Hematopoietic multipotent progenitor cell treated with erythropoietin and hydrocortisone succinate and interleukin-3 and kit ligand, for 17 days (in vitro differentiated cells): Measurements from ENCODE around the gene SOHLH1.

ENCODE experiments used
- DNase-seq: peaks from one replicate; pipeline ENCODE4 v3.0.0-alpha.2; 2015; ENCODE audit warnings: low spot score

The SOHLH1 gene

GRCh38 chr9:135701959-135702721, 2.9 kb upstream of the SOHLH1 start, which contains the start of gene KCNT1:
Gene KCNT1 (plus strand): TSS chr9:135702185. CDS start chr9:135702259, 74 bp downstream.
- peak; percentile 25 for DNase-seq

DNA sequence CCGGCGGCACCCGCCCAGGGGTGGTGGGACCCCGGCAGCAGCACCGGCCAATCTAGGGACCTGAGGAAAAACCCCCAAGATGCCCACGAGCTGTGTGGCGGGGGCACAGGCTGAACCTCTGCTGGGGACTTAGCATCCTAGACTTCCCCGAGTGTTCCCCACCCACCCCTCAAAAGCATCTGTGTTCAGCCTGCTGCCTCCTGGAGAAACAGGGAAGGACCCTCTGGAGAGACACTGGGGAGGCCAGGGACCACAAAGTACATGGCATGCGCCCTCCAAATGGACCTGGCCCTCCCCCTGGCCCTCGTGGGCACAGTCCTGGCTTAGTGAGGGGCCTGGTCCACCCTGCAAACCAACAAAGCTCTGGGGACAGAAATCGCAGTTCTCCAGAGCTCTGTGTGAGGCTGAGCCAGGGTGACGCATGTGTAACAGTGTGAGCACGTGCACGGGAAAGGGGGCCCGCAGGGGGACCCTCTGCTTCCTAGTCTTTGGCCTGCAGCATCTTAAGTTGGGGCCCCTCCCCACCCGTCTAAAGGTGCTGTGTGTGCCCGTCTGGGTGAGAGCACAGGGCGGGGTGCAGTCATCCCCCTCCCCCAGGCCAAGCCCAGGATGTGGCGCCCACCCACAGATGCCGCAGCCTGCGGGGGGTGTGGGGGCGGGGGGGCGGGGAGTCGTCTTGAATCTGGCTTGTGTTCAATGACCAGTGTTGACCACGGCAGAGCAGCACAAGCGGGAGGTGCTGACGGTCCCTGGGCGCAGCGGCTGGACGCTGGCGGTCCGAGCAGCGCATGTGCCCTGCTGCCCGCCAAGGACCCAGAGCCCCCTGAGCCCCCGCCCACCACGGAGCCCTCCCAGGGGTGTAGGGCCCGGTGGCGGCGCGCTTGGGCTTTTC, 2.0 kb upstream of the SOHLH1 start:
- DNase-seq = no peak

GRCh38 chr9:135700525-135700924, 1.2 kb upstream of the SOHLH1 start:
- DNase-seq = no peak

DNA sequence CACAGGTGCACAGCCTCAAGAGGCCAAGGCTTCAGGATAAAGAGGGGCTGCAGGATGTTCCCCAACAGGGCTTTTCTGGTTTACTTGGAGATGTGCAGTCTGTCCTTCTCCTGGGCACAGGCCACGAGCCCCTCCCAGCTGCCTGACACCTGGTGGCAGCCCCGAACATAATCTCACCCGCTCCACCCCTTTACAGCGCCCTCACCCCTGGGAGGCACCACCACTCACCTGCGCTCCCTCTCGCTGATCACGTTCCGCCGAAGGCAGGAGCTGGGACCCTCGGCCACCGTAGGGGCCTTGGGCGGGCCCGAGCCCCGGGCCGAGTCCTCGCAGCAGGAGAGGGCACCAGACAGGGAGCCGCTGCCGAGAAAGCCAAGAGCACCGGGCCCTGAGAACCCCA, 514 bp downstream of the SOHLH1 start:
- DNase-seq = no peak

GRCh38 chr9:135698236-135698635, 1.0 kb downstream of the SOHLH1 start:
- DNase-seq = no peak

- DNase-seq = no peak
These were observed 2.1 kb downstream of the SOHLH1 start for GRCh38 chr9:135697226-135697625.

GRCh38 chr9:135696446-135696845, 2.8 kb downstream of the SOHLH1 start:
- DNase-seq = no peak

DNA sequence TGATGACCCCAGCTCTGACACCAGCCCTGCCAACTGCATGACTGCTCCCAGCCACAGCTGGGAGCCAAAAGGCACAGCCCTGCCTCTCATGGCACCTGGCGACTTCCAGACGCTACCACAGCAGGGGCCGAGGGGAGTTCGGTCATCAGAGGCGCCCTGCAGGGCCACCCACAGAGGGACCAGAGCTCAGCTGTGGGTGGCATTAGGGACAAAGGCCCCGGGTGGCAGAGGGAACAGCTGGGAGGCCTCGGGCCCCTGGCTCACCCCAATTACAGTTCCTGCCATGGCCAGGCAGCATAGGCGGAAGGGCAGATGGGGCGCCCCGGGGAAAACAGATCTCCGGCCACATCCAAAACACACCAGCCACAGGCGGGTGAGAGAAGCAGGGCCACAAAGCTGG, 3.6 kb downstream of the SOHLH1 start:
- no peak for DNase-seq

DNA sequence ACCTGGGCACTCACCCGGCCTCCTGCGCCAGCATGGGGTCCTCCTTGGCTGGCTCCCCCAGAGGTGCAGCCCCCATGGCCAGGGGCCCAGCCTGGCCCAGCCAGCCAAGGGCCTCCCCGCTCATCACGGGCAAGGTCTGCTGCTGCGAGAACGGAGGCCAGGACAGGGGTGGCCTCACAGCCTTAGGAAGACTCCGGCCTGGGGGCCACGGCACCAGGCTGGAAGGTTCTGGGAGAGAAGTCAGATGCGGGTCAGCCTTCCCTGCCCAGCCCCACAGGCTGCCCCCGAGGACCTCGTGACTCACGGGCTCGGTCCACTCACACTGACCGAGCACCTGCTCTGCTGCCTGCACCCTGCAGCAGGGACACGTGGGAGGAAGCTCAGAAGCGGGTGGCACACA, 4.2 kb downstream of the SOHLH1 start:
- no peak for DNase-seq

DNA sequence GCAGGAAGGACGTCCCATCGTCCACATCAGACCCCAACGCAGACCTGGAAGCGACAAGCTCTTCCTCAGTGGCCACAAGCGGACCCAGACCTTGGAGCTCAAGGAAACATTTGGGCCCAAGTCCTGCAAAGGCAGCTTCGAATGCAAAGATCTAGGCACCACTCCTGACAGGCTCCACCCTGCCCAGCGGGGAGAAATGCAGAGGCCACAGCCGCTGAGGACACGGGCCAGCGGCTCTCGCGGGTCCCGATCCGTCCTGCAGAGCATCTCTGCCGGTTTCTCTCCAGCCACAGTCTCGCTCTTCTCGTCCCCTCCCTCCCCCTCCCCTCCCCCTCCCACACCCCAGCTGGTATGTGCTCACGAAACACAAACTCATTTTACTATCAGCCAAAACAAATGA, 4.9 kb downstream of the SOHLH1 start:
- DNase-seq = no peak

- DNase-seq = no peak
These were observed 5.5 kb downstream of the SOHLH1 start for GRCh38 chr9:135693771-135694170.

DNA sequence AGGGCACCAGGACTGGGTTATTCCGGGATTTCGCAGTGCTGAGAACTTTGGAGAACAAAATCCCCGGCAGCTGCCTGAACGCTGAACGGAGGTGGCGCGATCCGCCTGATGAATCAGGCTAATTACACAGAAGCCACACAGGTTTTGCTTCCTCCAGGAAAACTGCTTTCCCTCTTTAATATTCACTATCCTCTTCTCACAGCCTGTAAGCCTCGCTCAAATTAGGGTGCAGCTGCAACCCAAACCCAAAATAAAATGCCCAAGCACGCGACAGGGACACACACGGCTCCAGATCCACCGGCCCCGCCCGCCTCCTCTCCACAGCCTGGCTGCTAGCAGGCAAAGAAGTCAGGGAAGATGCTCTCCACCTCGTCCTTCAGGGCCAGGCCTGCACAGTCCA, 6.0 kb downstream of the SOHLH1 start:
- no peak for DNase-seq

DNA sequence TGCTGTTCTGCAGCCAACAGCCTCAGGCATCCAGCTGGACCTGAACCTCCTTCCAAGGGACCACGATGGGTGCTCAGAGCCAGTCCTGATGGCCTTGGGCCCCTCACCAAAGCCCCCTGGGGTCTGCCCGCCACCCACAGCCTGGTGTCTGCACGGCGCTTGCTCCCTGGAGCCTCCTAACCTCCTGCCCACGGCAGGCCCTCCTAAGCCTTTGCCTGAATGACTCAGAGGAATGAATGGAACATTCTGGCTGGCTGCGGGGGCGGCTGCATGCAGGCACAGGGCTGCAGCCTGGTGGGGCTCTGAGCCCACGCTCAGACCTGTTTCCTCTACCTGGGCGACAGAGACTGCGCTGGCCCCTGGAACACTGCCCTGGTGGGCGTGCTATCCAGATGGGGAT, 6.9 kb downstream of the SOHLH1 start:
- no peak for DNase-seq

DNA sequence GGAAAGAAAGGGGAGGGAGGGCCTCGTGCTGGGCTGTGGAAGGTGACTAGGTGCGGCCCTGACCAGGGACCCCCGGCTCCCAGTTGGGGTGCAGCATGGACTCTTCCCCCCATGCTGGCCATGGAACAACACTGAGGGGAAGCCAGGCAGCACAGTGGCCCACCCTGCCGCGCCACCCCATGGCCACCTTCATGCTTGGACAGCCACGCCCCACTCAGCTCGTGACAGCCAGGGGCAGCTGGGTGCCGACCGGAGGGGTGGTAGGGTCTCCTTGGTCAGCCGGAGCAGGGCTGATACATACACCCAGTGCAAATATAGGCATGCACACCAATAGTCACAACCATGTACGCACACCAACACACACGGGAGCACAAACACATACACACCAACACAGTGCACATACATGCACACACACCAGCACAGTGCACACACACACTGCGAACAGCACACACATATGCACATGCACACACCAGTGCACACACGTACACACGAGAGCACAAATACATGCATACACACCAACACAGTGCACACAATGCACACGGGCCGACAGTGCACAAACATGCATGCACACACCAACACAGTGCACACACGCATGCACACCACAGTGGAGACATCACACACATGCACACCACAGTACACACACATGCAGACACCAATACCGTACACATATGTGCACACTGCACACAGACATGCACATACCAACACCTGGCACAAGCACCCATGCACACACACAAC, 8.3 kb downstream of the SOHLH1 start:
- no peak for DNase-seq

- DNase-seq = no peak
These were observed 10.3 kb downstream of the SOHLH1 start for GRCh38 chr9:135689011-135689410.

- DNase-seq = no peak
These were observed 12.1 kb downstream of the SOHLH1 start for GRCh38 chr9:135687216-135687615.

GRCh38 chr9:135684691-135685090, 14.6 kb downstream of the SOHLH1 start:
- no peak for DNase-seq

DNA sequence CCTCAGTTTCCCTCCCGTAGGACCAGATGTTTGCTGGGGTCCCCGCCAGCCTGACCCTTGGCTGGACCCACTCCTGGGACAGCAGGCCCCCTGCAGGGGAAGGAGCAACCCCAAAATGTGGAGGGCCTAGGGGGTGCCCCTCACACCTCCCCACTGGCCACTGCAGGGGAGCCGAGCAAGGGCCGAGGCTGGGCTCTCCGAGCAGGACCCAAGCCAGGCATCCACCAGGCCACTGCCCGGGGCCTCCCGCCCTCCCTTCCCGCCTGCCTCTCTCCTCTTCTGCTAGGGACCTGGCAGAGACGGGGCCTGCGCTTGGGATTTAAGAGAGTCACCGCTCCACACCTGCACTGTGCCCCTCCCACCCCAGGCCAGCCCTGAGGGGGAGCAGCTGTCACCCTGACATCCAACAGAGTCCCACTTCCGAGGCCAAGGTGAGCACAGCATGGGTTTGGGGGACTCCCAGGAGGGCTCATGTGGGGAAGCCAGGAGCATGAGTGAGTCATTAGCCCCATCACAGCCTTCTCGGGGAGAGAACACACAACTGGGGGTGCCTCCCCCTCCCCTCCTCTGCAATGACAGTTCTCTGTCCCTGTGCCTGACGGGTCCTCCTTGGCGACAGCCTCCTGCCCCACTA, 15.8 kb downstream of the SOHLH1 start:
- DNase-seq = no peak

- DNase-seq = no peak
These were observed 18.1 kb downstream of the SOHLH1 start for GRCh38 chr9:135681161-135681560.

- no peak for DNase-seq
These were observed 19.2 kb downstream of the SOHLH1 start for GRCh38 chr9:135680056-135680455.

GRCh38 chr9:135678236-135679017, 20.9 kb downstream of the SOHLH1 start:
- no peak for DNase-seq
